SH-SY5Y (cell line): ENCODE measurements around the gene CHST9.

ENCODE experiments used
- GATA2 ChIP-seq: IDR thresholded peaks from 2 replicates; pipeline ENCODE4 v1.6.1; 2011; ENCODE audit warnings: mild to moderate bottlenecking, low read depth, low read length
- GATA3 ChIP-seq: IDR thresholded peaks from 2 replicates; pipeline ENCODE4 v1.6.1; 2011; ENCODE audit warnings: low read depth, mild to moderate bottlenecking, low read length, moderate library complexity

DNA sequence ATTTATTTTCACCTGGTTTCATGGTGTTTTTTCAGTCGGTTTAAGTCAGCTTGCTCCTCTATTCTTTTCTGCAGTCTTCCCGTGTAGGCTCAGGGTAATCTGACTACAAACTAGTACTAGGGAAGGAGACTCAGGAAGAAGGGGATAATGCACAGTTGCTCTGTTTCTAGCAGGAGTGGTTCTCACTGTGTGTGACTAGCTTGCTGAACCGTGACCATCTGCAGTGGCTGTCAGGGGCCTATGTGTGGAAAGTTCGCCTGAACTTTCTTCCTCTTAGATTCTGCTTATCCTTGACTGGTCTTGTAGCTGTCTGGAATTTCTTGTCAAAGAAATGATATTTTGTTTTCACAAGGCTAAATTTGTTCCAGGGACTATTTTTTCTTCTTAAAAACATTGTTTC, 273.3 kb downstream of the CHST9 start:
- TF ChIP-seq GATA2 (no peak), GATA3 (no peak)
